ENCODE measurements around the gene VARS1.
A peak's percentile ranks its signal among the peaks of the same experiment; 100 is the strongest.
"Not testable (repeated sequence)": the region's sequence is repeated elsewhere in the genome, so short reads cannot be mapped to it uniquely, and the experiment has no call there.

DNA sequence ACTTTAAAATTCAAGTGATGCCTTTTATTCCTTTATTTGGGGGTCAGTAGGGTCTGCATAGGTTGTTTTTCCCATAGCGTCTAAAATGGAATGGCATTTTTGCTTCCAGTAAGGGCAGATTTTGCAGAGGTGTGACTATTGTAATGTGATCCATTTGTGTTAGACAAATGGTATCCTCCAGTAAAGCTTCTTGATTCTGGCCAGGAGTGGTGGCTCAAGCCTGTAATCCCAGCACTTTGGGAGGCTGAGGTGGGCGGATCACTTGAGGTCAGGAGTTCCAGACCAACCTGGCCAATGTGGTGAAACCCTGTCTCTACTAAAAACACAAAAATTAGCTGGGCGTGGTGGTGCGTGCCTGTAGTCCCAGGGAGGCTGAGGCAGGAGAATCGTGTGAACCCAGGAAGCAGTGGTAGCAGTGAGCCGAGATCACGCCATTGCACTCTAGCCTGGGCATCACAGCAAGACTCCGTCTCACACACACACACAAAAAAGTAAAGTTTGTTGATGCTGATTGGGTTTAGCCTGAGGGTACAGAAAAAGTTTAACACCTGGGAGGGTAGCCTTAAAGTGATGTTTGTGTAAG lies 22.5 kb upstream of the VARS1 start:
- TF ChIP-seq, protein P1, sequence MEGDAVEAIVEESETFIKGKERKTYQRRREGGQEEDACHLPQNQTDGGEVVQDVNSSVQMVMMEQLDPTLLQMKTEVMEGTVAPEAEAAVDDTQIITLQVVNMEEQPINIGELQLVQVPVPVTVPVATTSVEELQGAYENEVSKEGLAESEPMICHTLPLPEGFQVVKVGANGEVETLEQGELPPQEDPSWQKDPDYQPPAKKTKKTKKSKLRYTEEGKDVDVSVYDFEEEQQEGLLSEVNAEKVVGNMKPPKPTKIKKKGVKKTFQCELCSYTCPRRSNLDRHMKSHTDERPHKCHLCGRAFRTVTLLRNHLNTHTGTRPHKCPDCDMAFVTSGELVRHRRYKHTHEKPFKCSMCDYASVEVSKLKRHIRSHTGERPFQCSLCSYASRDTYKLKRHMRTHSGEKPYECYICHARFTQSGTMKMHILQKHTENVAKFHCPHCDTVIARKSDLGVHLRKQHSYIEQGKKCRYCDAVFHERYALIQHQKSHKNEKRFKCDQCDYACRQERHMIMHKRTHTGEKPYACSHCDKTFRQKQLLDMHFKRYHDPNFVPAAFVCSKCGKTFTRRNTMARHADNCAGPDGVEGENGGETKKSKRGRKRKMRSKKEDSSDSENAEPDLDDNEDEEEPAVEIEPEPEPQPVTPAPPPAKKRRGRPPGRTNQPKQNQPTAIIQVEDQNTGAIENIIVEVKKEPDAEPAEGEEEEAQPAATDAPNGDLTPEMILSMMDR (IDR thresholded peaks at IDR 0.05): not testable (repeated sequence)
- TF ChIP-seq POLR2A (IDR thresholded peaks at IDR 0.05): not testable (repeated sequence)
- peak in 1 of 3 donors; percentile 40 for TF ChIP-seq POLR2AphosphoS5 (IDR thresholded peaks at IDR 0.05)
